ENCODE results near the gene MIPOL1. TPM values are rescaled to one million over a fixed set of nuclear protein-coding genes. Genes with fewer than 3 reads are reported as not detected.

The MIPOL1 gene
- total RNA-seq, 1 donor from 2014 or later, result 24.8 TPM

- H3K27ac ChIP-seq, result no peak overlapping the region
- H3K9me3 ChIP-seq, result no peaks in the 10 kb centered on the region
- no peak for DNase-seq (ENCODE audit: extremely low spot score in 2 of 2)
- no peaks in the 10 kb centered on the region for H3K27me3 ChIP-seq
- intact Hi-C loops (cut with DNase I), result no loop called here
- H3K4me3 ChIP-seq, result no peak overlapping the region
- H3K4me1 ChIP-seq, result no peaks in the 10 kb centered on the region
- no peaks in the 10 kb centered on the region for H3K36me3 ChIP-seq
- TF ChIP-seq CTCF (IDR thresholded peaks at IDR 0.05) (no peak), POLR2AphosphoS5 (IDR thresholded peaks at IDR 0.05; ENCODE audit: insufficient read depth in 1 of 2, low read depth in 1 of 2) (no peak), POLR2A (IDR thresholded peaks at IDR 0.05) (no peak)
These were observed 293.3 kb downstream of the MIPOL1 start for GRCh38 chr14:37491076-37491475.

- Histone ChIP-seq H3K9me3 (no peaks in the 10 kb centered on the region), H3K27ac (no peak overlapping the region), H3K4me3 (no peak overlapping the region), H3K27me3 (no peaks in the 10 kb centered on the region), H3K36me3 (no peaks in the 10 kb centered on the region), H3K4me1 (no peaks in the 10 kb centered on the region)
- intact Hi-C loops (cut with DNase I), result no loop called here
- DNase-seq (ENCODE audit: extremely low spot score in 2 of 2), result no peak
- TF ChIP-seq POLR2A (IDR thresholded peaks at IDR 0.05) (no peak), POLR2AphosphoS5 (IDR thresholded peaks at IDR 0.05; ENCODE audit: insufficient read depth in 1 of 2, low read depth in 1 of 2) (no peak), CTCF (IDR thresholded peaks at IDR 0.05) (no peak)
These were observed 295.9 kb downstream of the MIPOL1 start for GRCh38 chr14:37493606-37494005.

GRCh38 chr14:37497422-37497821, 299.7 kb downstream of the MIPOL1 start:
- no peaks in the 10 kb centered on the region for H3K27me3 ChIP-seq
- intact Hi-C loops (cut with DNase I), result no loop called here
- H3K36me3 ChIP-seq, result peaks cover 0 to 22% of the 10 kb centered on the region in 2 donors
- H3K4me3 ChIP-seq, result no peak overlapping the region
- no peaks in the 10 kb centered on the region for H3K9me3 ChIP-seq
- TF ChIP-seq POLR2A (IDR thresholded peaks at IDR 0.05) (no peak), CTCF (IDR thresholded peaks at IDR 0.05) (no peak), POLR2AphosphoS5 (IDR thresholded peaks at IDR 0.05; ENCODE audit: insufficient read depth in 1 of 2, low read depth in 1 of 2) (no peak)
- no peaks in the 10 kb centered on the region for H3K4me1 ChIP-seq
- no peak overlapping the region for H3K27ac ChIP-seq
- no peak for DNase-seq (ENCODE audit: extremely low spot score in 2 of 2)

GRCh38 chr14:37501877-37502276, 304.1 kb downstream of the MIPOL1 start:
- H3K4me3 ChIP-seq, result no peak overlapping the region
- H3K9me3 ChIP-seq, result no peaks in the 10 kb centered on the region
- intact Hi-C loops (cut with DNase I), result no loop called here
- H3K27ac ChIP-seq, result no peak overlapping the region
- TF ChIP-seq POLR2AphosphoS5 (IDR thresholded peaks at IDR 0.05; ENCODE audit: insufficient read depth in 1 of 2, low read depth in 1 of 2), result no peak
- no peak for TF ChIP-seq CTCF (IDR thresholded peaks at IDR 0.05)
- TF ChIP-seq POLR2A (IDR thresholded peaks at IDR 0.05), result no peak
- DNase-seq (ENCODE audit: extremely low spot score in 2 of 2), result no peak
- H3K36me3 ChIP-seq, result peaks cover 0 to 22% of the 10 kb centered on the region in 2 donors
- H3K4me1 ChIP-seq, result no peaks in the 10 kb centered on the region
- no peaks in the 10 kb centered on the region for H3K27me3 ChIP-seq

GRCh38 chr14:37508503-37508902, 310.8 kb downstream of the MIPOL1 start:
- H3K9me3 ChIP-seq, result no peaks in the 10 kb centered on the region
- H3K27me3 ChIP-seq, result no peaks in the 10 kb centered on the region
- H3K4me3 ChIP-seq, result no peak overlapping the region
- intact Hi-C loops (cut with DNase I), result no loop called here
- no peaks in the 10 kb centered on the region for H3K36me3 ChIP-seq
- no peak overlapping the region for H3K27ac ChIP-seq
- no peaks in the 10 kb centered on the region for H3K4me1 ChIP-seq
- DNase-seq (ENCODE audit: extremely low spot score in 2 of 2), result no peak
- TF ChIP-seq POLR2AphosphoS5 (IDR thresholded peaks at IDR 0.05; ENCODE audit: insufficient read depth in 1 of 2, low read depth in 1 of 2) (no peak), POLR2A (IDR thresholded peaks at IDR 0.05) (no peak), CTCF (IDR thresholded peaks at IDR 0.05) (no peak)

All from vagina (tissue), 2 donors.